Stomach (tissue), 9 donors: ENCODE results near the gene RRAGD. TPM values are rescaled to one million over a fixed set of nuclear protein-coding genes. Genes with fewer than 3 reads are reported as not detected.

Experiments used
- DNase-seq, 2 donors: peaks; one replicate each; pipeline versions ENCODE4 v3.0.0 to v3.0.0-alpha.2; 2013 to 2019
- H3K27ac ChIP-seq, 5 donors: fragments of 200-600 bp in 4 of 5; sonication (generic) in 4 of 5; one replicate each; pipeline ENCODE4 v1.5.1; 2013 to 2019; ENCODE audit warnings: mild to moderate bottlenecking in 1 of 5, moderate library complexity in 1 of 5
- H3K27me3 ChIP-seq, 3 donors: fragments of 200-600 bp; sonication (generic); one replicate each; pipeline ENCODE4 v1.5.1; 2017 to 2019; ENCODE audit warnings: mixed run types in 1 of 3
- H3K36me3 ChIP-seq, 4 donors: fragments of 200-600 bp; sonication (generic); 1 replicate in 3 of 4; 2 replicates in 1 of 4; pipeline ENCODE4 v1.5.1; 2016 to 2019
- H3K4me1 ChIP-seq, 4 donors: fragments of 200-600 bp; sonication (generic); one replicate each; pipeline ENCODE4 v1.5.1; 2016 to 2019
- H3K4me3 ChIP-seq, 4 donors: fragments of 200-600 bp; sonication (generic) in 3 of 4; one replicate each; pipeline ENCODE4 v1.5.1; 2016 to 2019; ENCODE audit warnings: mild to moderate bottlenecking in 1 of 4
- H3K9me3 ChIP-seq, 4 donors: fragments of 200-600 bp; sonication (generic); one replicate each; pipeline ENCODE4 v1.5.1; 2016 to 2019
- CTCF ChIP-seq, 7 experiments: fragments of 450-650 bp in 4 of 7; fragments of 200-600 bp in 3 of 7; sonication (generic) in 3 of 7; IDR thresholded peaks; one replicate each; pipeline ENCODE4 v1.5.1; 2016 to 2019; ENCODE audit warnings: antibody characterized with exemption in 7 of 7, control low read depth in 2 of 7, mild to moderate bottlenecking in 1 of 7
- EP300 ChIP-seq: sonication (generic); formaldehyde crosslinking; IDR thresholded peaks from one replicate; pipeline ENCODE4 v1.6.1; 2017; ENCODE audit warnings: antibody characterized with exemption
- POLR2A ChIP-seq, 4 donors: fragments of 450-650 bp; IDR thresholded peaks; one replicate each; pipeline ENCODE4 v1.6.1; 2016; ENCODE audit warnings: antibody characterized with exemption in 4 of 4, control low read depth in 2 of 4, mild to moderate bottlenecking in 1 of 4, moderate library complexity in 1 of 4
- POLR2AphosphoS5 ChIP-seq, 3 donors: sonication (generic); formaldehyde crosslinking; IDR thresholded peaks; one replicate each; pipeline ENCODE4 v1.6.1; 2016; ENCODE audit warnings: antibody characterized with exemption in 3 of 3
- WGBS, 5 donors: extraction: QIAGEN DNeasy Blood & Tissue Kit in 3 of 5; methylation state at CpG; one replicate each; pipeline versions ENCODE4 v1.1.5 to v1.1.7; 2013 to 2018; 5-methylcytosine and 5-hydroxymethylcytosine counted together
- intact Hi-C: fragments of 100-400 bp; cut with DNase I; formaldehyde crosslinking; loops from one replicate; pipeline ENCODE4 v1.15.1; 2023; ENCODE audit warnings: low total_unique reads
- polyA plus RNA-seq, 3 donors: library from polyadenylated mRNA; stranded (reverse); fragments of 200-250 nt; gene quantifications; one replicate each; pipeline ENCODE4 v1.2.3, GENCODE V29; 2013
- total RNA-seq, 5 donors: library from RNA; depleted of rRNA; stranded (reverse); fragments of >200 nt; gene quantifications; one replicate each; pipeline versions ENCODE4 v1.1.0 to v1.2.3, GENCODE V29; 2014 to 2016
- donor health status: healthy with polysubstance abuse.
- donor health status: Bipolar disorder and iron deficiency.
- donor health status: healthy.

The RRAGD gene
- total and polyA plus RNA-seq, 8 donors = 1.7 to 45.1 (median 4.4) TPM

GRCh38 chr6:89378628-89379027, 33.4 kb downstream of the RRAGD start:
- WGBS, 5 donors = 75 to 91% (median 83%) methylated on average over 4 of the region's 4 CpGs
- intact Hi-C loops = no loop called here
- H3K27ac ChIP-seq = no peak overlapping the region

GRCh38 chr6:89375427-89376267, 36.4 kb downstream of the RRAGD start:
- peak; percentile 71 to 93 for DNase-seq
- H3K9me3 ChIP-seq = no peaks in the 10 kb centered on the region
- peaks cover 0 to 22% (median 10%) of the 10 kb centered on the region in 4 donors for H3K4me1 ChIP-seq
- no peak overlapping the region for H3K4me3 ChIP-seq
- no peaks in the 10 kb centered on the region for H3K36me3 ChIP-seq
- no peaks in the 10 kb centered on the region for H3K27me3 ChIP-seq
- H3K27ac ChIP-seq = no peak overlapping the region
- intact Hi-C loops = no loop called here
- WGBS, 5 donors = 53 to 66% (median 57%) methylated on average over 6 of the region's 6 CpGs
- TF ChIP-seq POLR2AphosphoS5 (IDR thresholded peaks at IDR 0.05) = peak in 1 of 3 donors; percentile 31
- no peak for TF ChIP-seq POLR2A (IDR thresholded peaks at IDR 0.05)
- no peak for TF ChIP-seq EP300
- peak in 1 of 7 experiments; percentile 27 for TF ChIP-seq CTCF (IDR thresholded peaks at IDR 0.05)

More at GRCh38 chr6:89378628-89379027, 33.4 kb downstream of the RRAGD start:
- no peak for DNase-seq
- H3K4me1 ChIP-seq = peaks cover 0 to 12% (median 6%) of the 10 kb centered on the region in 4 donors
- H3K9me3 ChIP-seq = no peaks in the 10 kb centered on the region
- TF ChIP-seq CTCF (IDR thresholded peaks at IDR 0.05) = no peak
- no peak for TF ChIP-seq POLR2AphosphoS5 (IDR thresholded peaks at IDR 0.05)
- no peak for TF ChIP-seq POLR2A (IDR thresholded peaks at IDR 0.05)
- TF ChIP-seq EP300 = no peak
- no peak overlapping the region for H3K4me3 ChIP-seq
- no peaks in the 10 kb centered on the region for H3K36me3 ChIP-seq
- H3K27me3 ChIP-seq = no peaks in the 10 kb centered on the region

GRCh38 chr6:89372506-89372901, 39.6 kb downstream of the RRAGD start:
- H3K27ac ChIP-seq = peak overlapping the region in 2 of 5 donors; percentile 16 to 27
- no peak for TF ChIP-seq EP300
- TF ChIP-seq CTCF (IDR thresholded peaks at IDR 0.05) = no peak
- no peak for TF ChIP-seq POLR2A (IDR thresholded peaks at IDR 0.05)
- no peak for TF ChIP-seq POLR2AphosphoS5 (IDR thresholded peaks at IDR 0.05)
- intact Hi-C loops = no loop called here
- peaks cover 4 to 38% (median 18%) of the 10 kb centered on the region in 4 donors for H3K4me1 ChIP-seq
- H3K27me3 ChIP-seq = no peaks in the 10 kb centered on the region
- H3K9me3 ChIP-seq = no peaks in the 10 kb centered on the region
- WGBS, 5 donors = 30 to 41% (median 35%) methylated on average over 3 of the region's 3 CpGs
- no peak overlapping the region for H3K4me3 ChIP-seq
- no peaks in the 10 kb centered on the region for H3K36me3 ChIP-seq
- peak in 1 of 2 donors; percentile 14 for DNase-seq

- intact Hi-C loops = no loop called here
- Histone ChIP-seq H3K27ac (peak overlapping the region in 2 of 5 donors; percentile 16 to 27), H3K4me3 (no peak overlapping the region), H3K36me3 (no peaks in the 10 kb centered on the region), H3K4me1 (peaks cover 4 to 38% (median 18%) of the 10 kb centered on the region in 4 donors), H3K27me3 (no peaks in the 10 kb centered on the region), H3K9me3 (no peaks in the 10 kb centered on the region)
- 25 to 35% (median 28%) methylated on average over 8 of the region's 8 CpGs for WGBS, 5 donors
- peak; percentile 80 to 88 for DNase-seq
- no peak for TF ChIP-seq EP300
- no peak for TF ChIP-seq POLR2AphosphoS5 (IDR thresholded peaks at IDR 0.05)
- TF ChIP-seq POLR2A (IDR thresholded peaks at IDR 0.05) = no peak
- peak in 5 of 7 experiments; percentile 79 to 91 (median 84) for TF ChIP-seq CTCF (IDR thresholded peaks at IDR 0.05)
Observed at GRCh38 chr6:89371849-89372505, 40.1 kb downstream of the RRAGD start.
